ENCODE data around the gene UNC5CL. TPM values are rescaled to one million over a fixed set of nuclear protein-coding genes. Genes with fewer than 3 reads are reported as not detected.

UNC5CL gene
- total RNA-seq, 1 experiment from 2014 or later = 5.5 TPM

DNA sequence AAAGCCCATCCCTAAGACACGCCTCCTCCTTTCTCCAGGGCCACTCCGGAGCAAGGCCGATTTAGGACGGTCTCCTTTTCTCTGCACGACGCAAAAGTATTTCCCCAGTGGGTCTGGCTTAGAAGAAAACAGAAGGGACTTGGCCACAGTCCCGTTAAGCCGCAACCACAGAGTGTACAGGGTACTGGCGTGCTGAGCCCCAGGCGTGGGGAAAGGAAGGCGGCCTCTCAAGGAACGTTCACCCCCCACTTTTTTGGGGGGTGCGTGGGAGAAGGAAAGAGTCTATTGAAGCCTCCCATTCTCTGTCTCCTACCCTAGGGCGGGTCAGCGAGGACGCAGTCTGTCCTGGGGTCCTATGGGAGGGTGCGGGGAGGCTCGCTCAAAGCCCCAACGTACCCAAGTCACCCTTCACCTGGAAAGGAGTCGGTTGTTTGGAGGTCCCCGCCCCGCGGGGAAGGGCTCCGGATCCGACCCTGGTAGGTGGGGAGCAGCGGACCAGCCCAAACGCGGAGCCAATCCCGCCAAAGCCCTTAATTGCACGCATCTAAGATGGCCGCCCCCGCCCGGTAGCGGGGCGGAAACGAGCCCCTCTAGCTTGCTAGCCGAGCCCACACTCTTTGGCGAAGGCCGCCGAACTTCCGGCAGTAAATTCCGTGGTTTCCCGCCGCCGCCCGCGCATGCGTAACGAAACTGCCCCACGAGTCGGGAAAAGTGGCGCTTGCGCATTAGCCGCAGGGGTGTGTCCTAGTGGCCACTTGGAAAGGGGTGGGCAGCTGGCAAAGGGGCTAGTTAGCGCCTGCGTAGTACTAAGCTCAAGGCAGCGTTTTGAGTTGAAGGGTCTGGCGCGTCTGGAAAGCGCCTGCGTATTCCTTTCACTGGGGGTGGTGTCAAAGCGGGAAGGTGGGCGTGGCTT is 33.2 kb upstream of the UNC5CL start, which contains the start of gene OARD1:
Gene OARD1, minus strand, starts transcription at position 434 of the 913 bp plus-strand sequence. CDS start 722 bp downstream, outside the sequence.
- no peaks in the 10 kb centered on the region for H3K9me3 ChIP-seq
- no peaks in the 10 kb centered on the region for H3K36me3 ChIP-seq (ENCODE audit: control insufficient read depth, insufficient read depth, low read length)
- POLR2A ChIA-PET = interaction anchor here (0.6 to 1.7 kb wide), 10 partner anchors 14 to 979 kb away, joined by 3 to 16 read pairs (median 4); no protein-coding TSS in a partner anchor
- BruUV-seq (replicated peaks) = no TSS peak
- peak within 1 kb of the TSS; percentile 92 for H3K4me3 Mint-ChIP-seq (ENCODE audit: unreplicated experiment)
- TF ChIP-seq, protein P1, sequence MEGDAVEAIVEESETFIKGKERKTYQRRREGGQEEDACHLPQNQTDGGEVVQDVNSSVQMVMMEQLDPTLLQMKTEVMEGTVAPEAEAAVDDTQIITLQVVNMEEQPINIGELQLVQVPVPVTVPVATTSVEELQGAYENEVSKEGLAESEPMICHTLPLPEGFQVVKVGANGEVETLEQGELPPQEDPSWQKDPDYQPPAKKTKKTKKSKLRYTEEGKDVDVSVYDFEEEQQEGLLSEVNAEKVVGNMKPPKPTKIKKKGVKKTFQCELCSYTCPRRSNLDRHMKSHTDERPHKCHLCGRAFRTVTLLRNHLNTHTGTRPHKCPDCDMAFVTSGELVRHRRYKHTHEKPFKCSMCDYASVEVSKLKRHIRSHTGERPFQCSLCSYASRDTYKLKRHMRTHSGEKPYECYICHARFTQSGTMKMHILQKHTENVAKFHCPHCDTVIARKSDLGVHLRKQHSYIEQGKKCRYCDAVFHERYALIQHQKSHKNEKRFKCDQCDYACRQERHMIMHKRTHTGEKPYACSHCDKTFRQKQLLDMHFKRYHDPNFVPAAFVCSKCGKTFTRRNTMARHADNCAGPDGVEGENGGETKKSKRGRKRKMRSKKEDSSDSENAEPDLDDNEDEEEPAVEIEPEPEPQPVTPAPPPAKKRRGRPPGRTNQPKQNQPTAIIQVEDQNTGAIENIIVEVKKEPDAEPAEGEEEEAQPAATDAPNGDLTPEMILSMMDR (IDR thresholded peaks at IDR 0.05; ENCODE audit: insufficient read depth in 1 of 2, low read depth in 1 of 2, low read length in 1 of 2, severe bottlenecking in 1 of 2, unreplicated experiment in 1 of 2) = no peak
- CTCF ChIA-PET = interaction anchor here (0.7 to 1.2 kb wide), 9 partner anchors 13 to 178 kb away, joined by 3 to 7 read pairs (median 3); partner anchors contain the start of gene UNC5CL
- peak within 1 kb of the TSS; percentile 98 for H3K4me3 ChIP-seq (ENCODE audit: low read depth, low read length)
- H3K4me1 Mint-ChIP-seq (ENCODE audit: low read depth, unreplicated experiment) = peaks cover 32% of the 10 kb centered on the region
- peak within 1 kb of the TSS; percentile 78 for H3K27ac Mint-ChIP-seq (ENCODE audit: unreplicated experiment)
- H3K9me3 Mint-ChIP-seq (ENCODE audit: unreplicated experiment) = no peaks in the 10 kb centered on the region
- H3K27me3 ChIP-seq (replicated peaks; ENCODE audit: control insufficient read depth, insufficient read depth, low read length) = no peaks in the 10 kb centered on the region
- H3K4me1 ChIP-seq = peaks cover 18% of the 10 kb centered on the region
- H3K36me3 Mint-ChIP-seq (ENCODE audit: insufficient read depth, unreplicated experiment) = peaks cover 34% of the 10 kb centered on the region
- peak; percentile 99 for DNase-seq
- no peaks in the 10 kb centered on the region for H3K27me3 Mint-ChIP-seq (ENCODE audit: insufficient read depth, unreplicated experiment)
- intact Hi-C loops (cut with micrococcal nuclease; ENCODE audit: unreplicated experiment) = loop anchor here (1.0 to 5.0 kb wide), 4 partner anchors 31 to 485 kb away; partner anchors contain the start of gene LRFN2

DNA sequence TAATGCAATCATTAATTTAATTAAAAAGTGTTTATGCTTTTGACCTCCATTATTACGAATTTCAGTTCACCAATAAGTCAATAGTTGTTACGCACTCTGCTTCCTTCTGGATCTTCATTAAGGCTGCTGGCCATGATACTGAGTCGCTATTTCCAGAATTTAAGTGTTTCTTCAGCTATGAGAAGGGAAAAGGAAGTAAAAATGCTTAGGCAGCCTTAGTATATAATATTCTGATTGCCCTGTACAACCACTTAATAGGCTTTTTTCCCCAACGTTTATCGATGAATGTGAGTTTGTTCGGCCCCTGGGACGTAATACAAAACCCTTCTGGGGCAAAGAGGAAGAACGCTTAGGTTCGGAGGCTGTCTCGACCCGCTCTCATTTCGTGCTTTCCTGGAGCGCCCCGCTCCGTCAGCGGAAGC is 32.5 kb upstream of the UNC5CL start:
- peaks cover 25% of the 10 kb centered on the region for H3K4me1 ChIP-seq
- CTCF ChIA-PET = no interaction called here
- TF ChIP-seq, protein P1 (IDR thresholded peaks at IDR 0.05; ENCODE audit: insufficient read depth in 1 of 2, low read depth in 1 of 2, low read length in 1 of 2, severe bottlenecking in 1 of 2, unreplicated experiment in 1 of 2) = peak in 1 of 2 experiments; percentile 27
- BruUV-seq (replicated peaks) = TSS peak; percentile 51
- Mint-ChIP-seq H3K9me3 (ENCODE audit: unreplicated experiment) (no peaks in the 10 kb centered on the region), H3K27ac (ENCODE audit: unreplicated experiment) (peak overlapping the region; percentile 78), H3K4me1 (ENCODE audit: low read depth, unreplicated experiment) (peaks cover 39% of the 10 kb centered on the region), H3K4me3 (ENCODE audit: unreplicated experiment) (peak overlapping the region; percentile 92), H3K27me3 (ENCODE audit: insufficient read depth, unreplicated experiment) (no peaks in the 10 kb centered on the region), H3K36me3 (ENCODE audit: insufficient read depth, unreplicated experiment) (peaks cover 39% of the 10 kb centered on the region)
- H3K36me3 ChIP-seq (ENCODE audit: control insufficient read depth, insufficient read depth, low read length) = no peaks in the 10 kb centered on the region
- DNase-seq = no peak
- no peaks in the 10 kb centered on the region for H3K27me3 ChIP-seq (replicated peaks; ENCODE audit: control insufficient read depth, insufficient read depth, low read length)
- intact Hi-C loops (cut with micrococcal nuclease; ENCODE audit: unreplicated experiment) = loop anchor here (1.0 to 5.0 kb wide), 3 partner anchors 111 to 484 kb away; partner anchors contain the start of gene LRFN2
- peak overlapping the region; percentile 59 for H3K4me3 ChIP-seq (ENCODE audit: low read depth, low read length)
- POLR2A ChIA-PET = interaction anchor here (0.6 kb wide), 1 partner anchor 132 kb away, joined by 3 read pairs; no protein-coding TSS in a partner anchor
- no peaks in the 10 kb centered on the region for H3K9me3 ChIP-seq

DNA sequence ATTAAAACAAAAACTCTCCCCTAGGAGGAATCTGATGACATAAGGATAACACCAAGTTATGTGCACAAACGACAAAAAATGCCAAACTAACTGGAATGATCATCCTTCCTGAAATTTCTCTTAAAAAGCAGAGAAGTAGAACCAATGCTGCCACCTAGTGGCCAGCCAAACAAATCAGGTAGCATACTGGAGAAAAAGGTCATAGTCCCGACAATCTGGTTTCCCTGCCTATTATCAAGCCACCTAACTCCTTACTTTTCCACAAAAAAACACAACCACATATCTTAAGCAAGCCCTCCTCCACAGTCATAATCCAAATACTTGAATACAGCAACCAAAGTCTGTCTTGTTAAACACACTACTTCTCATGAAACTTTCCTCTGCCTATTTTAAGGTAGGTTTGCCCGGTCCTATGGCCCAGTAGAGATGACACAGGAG is 27.9 kb upstream of the UNC5CL start:
- H3K9me3 ChIP-seq = no peaks in the 10 kb centered on the region
- Mint-ChIP-seq H3K4me3 (ENCODE audit: unreplicated experiment) (peak overlapping the region; percentile 54), H3K36me3 (ENCODE audit: insufficient read depth, unreplicated experiment) (peaks cover 22% of the 10 kb centered on the region), H3K27ac (ENCODE audit: unreplicated experiment) (peak overlapping the region; percentile 77), H3K27me3 (ENCODE audit: insufficient read depth, unreplicated experiment) (no peaks in the 10 kb centered on the region), H3K4me1 (ENCODE audit: low read depth, unreplicated experiment) (peaks cover 56% of the 10 kb centered on the region), H3K9me3 (ENCODE audit: unreplicated experiment) (no peaks in the 10 kb centered on the region)
- H3K4me1 ChIP-seq = peaks cover 61% of the 10 kb centered on the region
- no TSS peak for BruUV-seq (replicated peaks)
- intact Hi-C loops (cut with micrococcal nuclease; ENCODE audit: unreplicated experiment) = loop anchor here (5.0 to 10.0 kb wide), 2 partner anchors 40 to 352 kb away; no protein-coding TSS in a partner anchor
- H3K4me3 ChIP-seq (ENCODE audit: low read depth, low read length) = no peak overlapping the region
- CTCF ChIA-PET = no interaction called here
- TF ChIP-seq, protein P1 (IDR thresholded peaks at IDR 0.05; ENCODE audit: insufficient read depth in 1 of 2, low read depth in 1 of 2, low read length in 1 of 2, severe bottlenecking in 1 of 2, unreplicated experiment in 1 of 2) = peak; percentile 70 to 78
- H3K27me3 ChIP-seq (replicated peaks; ENCODE audit: control insufficient read depth, insufficient read depth, low read length) = no peaks in the 10 kb centered on the region
- DNase-seq = peak; percentile 72 to 79
- H3K36me3 ChIP-seq (ENCODE audit: control insufficient read depth, insufficient read depth, low read length) = no peaks in the 10 kb centered on the region; the same call in 1 of the 2 replicates
- POLR2A ChIA-PET = no interaction called here
